Hematopoietic multipotent progenitor cell (in vitro differentiated cells): ENCODE results near the gene STK24. TPM values are rescaled to one million over a fixed set of nuclear protein-coding genes. Genes with fewer than 3 reads are reported as not detected.

ENCODE experiments used
- DNase-seq, 3 donors: peaks; one replicate each; pipeline ENCODE4 v3.0.0-alpha.2; 2011 to 2015; ENCODE audit warnings: low read depth in 2 of 3, low spot score in 2 of 3
- total RNA-seq: library from RNA; depleted of rRNA; stranded (reverse); fragments of >200 nt; gene quantifications from one replicate; pipeline ENCODE4 v1.2.3, GENCODE V29; 2012

The STK24 gene
- total RNA-seq, 1 donor, result 24.8 TPM

DNA sequence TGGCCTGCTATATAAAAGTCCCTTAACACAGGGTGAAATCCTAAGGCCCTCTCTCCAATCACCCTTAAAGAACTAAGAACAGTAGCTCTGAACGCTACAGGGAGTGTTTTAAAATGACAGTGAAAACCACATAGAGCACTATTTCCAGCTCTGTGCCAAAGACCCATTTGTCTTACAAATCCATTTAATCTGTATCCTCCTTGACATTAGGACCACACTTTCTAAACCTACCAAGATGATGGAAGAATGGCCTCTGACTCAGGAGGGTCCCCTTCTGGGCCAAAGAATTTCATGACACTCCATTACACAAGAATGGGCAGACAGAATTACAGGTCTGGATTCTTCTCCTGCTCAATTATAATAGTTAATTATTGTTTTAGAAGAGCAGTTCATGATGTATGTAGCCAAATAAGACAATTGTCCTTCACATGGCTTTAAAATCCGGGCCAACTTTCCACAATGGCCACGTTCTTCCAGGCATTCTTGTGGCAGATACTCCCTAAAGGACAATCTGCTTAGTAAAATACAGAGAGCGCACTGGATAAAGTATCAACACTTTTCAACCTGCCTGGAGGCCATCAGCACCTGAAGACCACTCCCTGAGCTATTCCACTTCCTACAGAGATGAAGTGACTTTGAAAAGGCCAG lies 61.0 kb downstream of the STK24 start:
- DNase-seq, result no peak

DNA sequence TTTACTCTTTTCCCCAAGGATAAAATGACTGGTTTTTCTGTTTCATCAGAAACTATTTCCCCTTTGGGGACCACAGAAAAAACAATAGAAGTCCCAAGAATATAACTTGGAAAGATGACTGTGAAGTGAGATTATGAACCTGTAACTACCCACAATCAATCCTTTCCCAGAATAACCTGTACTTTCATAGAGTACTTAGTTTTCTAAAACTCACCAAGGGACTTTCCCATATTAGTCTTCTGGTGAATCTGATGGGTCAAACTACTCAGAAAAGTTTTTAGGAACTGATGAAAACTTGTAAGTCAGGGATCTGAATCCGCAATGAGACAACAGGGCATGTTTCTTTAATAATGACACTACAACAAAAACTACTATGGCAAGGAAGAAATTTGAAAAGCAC lies 62.6 kb downstream of the STK24 start:
- DNase-seq, result no peak

DNA sequence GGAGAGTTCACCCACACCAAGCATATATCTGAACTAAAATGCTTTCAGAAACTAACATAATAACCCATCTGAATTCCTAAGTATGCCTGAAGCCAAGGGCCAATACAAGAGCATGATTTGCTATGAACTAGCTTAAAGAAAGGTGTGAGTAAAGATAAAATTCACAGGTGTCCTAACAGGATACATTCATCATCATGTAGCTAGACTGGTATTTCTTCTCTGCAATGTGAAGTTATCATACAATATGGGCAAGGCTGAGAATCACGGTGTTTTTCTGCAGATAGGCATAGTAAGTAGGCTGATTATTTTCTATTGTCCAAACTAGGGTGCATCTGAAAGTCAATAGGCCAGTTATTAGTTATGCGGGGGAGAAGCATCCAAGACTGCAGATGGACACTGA lies 63.1 kb downstream of the STK24 start:
- DNase-seq, result no peak

DNA sequence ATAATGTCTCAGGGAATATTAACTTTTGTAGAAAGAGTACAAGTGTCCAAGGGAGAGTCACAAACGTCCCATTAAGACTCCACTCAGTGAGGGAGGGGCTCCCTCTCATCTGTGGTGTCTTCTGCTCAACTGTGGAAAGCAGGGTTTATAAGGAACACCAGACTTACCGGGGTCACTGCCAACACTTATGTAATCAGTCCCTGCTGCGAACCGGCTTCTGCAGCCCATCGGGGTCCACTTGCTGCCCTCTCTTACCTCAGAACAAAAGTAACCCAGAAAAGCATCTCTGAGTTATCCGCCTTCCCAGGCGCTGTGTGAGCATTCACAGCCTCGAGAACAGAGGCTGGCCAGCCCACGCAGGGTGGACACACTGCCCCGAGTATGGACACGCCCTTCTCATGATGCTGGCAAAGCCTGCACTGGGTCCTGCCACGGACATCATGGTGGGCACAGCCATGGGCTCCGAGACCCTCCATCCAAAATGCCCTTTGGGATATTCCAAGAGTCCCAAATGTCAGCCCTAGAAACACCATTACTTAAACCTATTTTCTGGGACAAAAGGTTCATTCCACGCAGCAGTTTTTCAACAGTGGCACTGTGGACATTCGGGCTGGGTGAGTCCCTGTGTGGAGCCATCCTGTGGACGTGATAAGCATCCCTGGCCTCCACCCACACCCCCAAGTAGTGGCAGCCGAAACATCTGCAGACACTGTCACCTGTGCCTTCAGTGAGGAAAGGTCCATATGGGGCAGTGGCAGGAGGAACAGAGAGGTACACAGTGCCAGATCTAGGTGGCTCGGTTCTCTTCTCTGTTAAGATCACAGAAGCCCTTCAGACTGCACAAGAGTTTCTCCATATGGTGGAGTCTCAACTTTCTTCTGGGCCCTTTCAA lies 63.9 kb downstream of the STK24 start:
- DNase-seq, result no peak

DNA sequence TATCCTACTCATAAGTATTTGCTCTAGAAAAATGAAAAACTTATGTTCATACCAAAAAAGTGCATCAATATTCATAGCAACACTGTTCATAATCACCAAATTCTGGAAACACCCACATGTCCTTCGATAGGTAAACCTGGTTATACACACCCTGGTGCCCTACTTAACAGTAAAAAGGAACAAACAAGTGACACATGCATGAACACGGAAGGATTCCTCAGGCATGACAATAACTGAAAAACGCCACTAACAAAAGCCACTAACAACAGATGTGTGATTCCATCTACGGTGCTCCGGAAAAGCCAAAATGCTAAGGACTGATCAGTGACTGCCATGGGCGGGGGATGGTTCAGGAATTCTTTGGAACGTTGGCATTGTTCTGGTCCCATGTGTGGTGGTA lies 65.5 kb downstream of the STK24 start:
- no peak for DNase-seq

DNA sequence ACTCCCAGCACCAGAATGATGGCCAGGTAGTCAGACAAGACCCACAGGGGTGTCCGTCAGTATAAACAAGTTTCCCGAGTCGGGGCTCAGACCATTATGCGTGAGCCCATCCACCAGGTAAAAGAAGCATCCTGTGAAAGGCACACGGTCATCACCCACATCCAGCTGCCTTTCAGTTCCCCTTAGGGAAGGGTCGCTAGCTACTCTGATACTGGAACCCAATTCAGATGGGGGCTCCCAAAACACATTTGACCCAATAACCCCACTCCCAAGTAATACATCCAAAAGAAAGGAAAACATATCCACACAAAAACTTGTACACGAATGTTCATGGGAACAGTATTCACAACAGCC lies 66.8 kb downstream of the STK24 start:
- no peak for DNase-seq

DNA sequence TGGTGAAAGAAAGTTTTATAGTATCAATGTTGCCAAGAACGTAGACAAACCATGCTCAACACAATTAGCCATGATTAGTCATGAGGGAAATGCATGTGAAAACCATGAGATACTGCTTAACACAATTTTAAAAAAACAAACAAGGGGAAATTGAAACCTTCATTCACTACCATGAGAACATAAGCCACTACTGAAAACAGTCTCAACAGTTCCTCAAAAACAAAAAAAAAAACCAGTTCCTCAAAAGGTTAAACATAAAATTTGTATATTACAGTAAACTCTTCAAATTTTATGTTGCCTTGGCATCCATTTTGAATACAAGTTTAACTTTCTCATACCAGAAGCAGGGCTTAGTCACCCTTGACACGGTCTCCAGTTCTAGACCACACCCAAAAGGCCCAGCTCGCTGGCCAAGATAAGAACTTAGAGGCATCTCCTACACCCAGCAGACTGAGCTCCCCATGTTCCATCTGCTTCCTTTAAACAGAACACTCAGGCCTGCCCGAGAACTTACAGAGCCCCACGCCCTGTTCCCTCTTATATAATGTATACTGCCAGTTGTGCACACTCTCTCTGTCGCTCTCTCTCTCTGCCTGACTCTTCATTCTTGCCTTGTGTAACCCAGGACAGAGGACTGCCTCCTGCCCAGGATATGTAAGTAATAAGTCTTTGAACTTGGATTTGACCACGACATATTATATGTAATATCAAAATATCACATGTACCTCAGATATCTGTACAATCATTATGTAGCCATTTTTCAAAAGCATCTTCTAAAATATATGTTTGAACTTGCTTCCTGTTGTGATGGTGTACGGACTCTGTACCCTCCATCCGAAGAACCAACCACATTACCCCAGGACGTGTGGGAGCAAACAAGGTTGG lies 67.4 kb downstream of the STK24 start:
- peak in 2 of 3 donors; percentile 94 to 99 for DNase-seq

DNA sequence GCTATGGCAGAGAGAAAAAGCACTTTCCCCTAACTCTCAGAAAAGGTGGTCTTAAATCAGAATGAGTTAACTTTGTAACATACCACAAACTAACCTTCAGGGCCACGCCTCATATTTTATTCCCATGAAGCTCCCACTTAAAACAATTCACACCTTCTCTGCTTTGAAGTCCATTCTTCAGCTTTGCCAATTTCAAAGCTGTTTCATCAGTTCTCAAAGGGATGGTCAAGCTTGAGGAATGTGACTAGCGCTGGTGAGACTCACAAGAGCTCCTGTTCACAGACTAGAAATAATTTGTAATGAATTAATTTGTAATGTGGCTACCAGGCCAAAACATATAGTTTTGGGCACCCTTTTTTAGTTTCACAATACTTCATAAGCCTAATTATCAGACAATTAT lies 68.2 kb downstream of the STK24 start:
- no peak for DNase-seq

DNA sequence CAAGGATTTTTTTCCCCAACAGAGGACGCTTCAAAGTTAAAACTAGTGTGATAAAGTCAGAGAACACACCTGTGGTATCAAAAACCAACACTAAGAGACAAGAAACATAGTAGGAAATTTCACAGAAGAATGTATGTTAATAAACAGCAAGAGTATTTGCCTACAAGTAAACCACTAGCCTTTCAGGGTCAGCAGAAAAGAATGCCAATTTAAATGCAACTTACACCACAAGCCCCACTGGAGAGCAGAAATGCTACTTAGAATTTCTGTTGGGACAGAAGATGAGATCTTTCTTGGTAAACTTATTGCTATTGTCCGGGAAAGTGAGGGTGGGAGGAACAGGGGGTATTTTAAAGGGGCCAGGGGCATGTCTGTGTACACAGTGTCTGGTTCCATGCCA lies 68.6 kb downstream of the STK24 start:
- no peak for DNase-seq

DNA sequence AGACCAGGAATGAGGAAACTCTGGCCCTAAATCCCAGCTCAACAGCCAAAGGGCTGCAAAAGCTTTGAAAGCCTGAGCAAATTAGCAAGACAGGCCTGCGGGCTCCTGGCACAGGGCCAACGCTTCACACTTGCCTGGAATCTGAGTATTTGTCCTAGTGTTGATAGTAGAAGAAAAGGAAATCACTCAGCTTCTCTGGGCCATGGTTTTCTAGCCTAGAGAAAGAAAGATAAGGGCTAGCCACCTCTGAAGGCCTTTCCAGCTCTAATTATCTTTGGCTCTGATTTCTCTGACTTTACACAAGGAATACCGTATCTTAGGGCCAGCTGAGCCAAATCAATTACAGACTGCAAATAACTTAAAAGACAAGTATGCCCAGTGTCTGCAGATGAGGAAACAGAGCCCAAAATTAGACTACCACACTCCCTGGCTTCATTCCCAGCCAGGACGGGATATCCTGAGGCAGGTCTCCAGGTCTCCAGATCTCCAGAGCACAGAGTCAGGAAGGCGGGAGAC lies 69.6 kb downstream of the STK24 start:
- no peak for DNase-seq

DNA sequence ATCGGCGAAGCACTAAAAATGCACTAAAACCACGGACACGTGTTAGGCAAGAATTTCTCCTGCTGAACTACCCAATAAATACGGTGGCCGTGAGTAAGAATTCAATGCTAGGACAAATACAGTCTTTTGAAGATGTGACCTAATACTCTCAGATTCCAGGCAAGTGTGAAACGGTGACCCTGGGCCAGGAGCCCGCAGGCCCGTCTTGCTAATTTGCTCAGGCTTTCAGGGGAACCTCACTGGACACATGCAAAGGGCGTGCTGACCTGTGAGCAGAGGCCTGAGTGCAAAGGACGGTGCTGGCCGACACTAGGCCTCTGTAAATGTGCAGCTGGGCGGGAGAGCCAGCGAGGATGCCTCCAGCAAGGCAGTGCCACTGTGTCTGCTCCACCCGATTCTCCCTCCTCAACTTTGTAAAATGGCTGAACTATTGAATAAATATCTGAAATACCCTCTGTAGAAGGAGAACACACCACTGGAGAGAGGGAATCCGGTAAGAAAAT lies 70.1 kb downstream of the STK24 start:
- no peak for DNase-seq

DNA sequence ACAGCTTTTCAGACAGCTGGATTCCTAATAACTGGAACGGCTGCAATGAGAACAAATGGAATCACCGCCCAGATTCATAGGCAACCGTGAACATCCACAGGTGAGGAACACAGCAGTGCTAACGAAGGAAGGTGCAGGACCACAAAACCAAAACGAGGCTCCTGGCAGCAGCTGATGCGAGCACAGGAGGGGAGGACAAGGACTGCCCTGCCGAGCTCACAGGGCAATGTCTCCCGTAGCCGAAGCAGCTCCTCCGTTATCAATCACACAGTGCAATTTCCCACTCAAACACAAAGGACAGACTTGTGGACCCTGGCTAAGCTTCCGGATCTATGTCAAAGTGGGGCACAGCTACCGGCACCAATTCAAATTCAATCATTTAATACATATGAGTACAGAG lies 70.6 kb downstream of the STK24 start:
- no peak for DNase-seq

DNA sequence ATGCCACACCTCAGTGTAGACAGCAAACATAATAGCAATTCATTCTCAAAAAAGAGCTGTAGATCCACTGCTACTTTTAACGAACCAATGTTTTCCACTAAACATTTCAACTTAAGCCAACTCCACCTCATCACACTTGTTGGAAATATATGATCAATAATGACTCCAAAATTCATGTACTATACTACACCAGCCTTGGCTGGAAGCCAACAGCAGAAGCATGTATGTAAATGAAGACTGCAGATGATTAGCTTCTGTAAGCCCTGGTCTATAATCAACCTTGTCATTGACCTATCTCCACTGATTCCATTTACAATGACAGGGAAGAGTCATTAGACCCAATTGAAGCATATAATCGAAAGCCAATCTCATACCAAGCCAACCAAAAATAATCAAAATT lies 71.7 kb downstream of the STK24 start:
- no peak for DNase-seq

DNA sequence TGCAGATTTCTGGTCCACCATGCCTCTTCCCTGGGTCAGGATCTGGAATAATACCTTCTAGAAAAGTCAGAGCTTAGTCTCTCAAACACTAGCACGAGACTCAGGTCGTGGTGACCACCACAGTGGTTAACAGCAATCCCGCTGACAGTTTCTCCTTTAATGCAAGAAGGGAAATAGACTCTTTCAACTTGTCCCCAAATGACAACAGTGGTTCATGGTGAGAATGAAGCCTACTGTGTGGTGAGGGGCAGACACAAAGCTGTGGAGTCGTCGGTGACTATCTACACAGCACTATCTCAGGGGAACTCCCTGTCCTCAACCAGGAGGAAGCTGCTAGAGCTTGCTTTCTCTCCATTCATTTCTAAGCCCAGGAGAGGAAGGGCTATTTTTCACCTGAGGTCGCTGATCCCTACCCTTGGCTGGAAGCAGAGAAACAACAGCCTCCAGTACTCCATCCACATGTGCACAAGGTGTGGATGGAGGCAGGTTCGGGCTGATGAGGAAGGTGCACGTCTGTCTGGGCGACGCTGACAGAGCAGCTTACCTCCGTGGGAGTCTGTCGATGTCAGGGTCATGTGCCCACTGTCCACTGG lies 72.4 kb downstream of the STK24 start:
- DNase-seq, result no peak

DNA sequence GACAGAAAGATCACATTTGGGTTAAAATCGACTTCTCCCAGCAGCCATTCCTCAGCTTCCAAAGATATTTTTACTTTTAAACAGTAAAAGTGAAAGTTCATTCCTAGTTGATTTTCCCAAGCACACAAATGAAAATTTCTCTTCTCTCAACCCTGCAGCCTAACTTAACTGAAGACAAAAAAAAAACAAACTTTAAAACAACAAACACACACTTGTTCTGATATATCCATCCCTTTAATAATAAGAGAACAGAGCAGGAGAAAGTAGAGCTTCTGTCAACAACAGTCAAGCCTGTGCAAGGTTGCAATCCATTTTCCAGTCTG lies 72.9 kb downstream of the STK24 start:
- no peak for DNase-seq

DNA sequence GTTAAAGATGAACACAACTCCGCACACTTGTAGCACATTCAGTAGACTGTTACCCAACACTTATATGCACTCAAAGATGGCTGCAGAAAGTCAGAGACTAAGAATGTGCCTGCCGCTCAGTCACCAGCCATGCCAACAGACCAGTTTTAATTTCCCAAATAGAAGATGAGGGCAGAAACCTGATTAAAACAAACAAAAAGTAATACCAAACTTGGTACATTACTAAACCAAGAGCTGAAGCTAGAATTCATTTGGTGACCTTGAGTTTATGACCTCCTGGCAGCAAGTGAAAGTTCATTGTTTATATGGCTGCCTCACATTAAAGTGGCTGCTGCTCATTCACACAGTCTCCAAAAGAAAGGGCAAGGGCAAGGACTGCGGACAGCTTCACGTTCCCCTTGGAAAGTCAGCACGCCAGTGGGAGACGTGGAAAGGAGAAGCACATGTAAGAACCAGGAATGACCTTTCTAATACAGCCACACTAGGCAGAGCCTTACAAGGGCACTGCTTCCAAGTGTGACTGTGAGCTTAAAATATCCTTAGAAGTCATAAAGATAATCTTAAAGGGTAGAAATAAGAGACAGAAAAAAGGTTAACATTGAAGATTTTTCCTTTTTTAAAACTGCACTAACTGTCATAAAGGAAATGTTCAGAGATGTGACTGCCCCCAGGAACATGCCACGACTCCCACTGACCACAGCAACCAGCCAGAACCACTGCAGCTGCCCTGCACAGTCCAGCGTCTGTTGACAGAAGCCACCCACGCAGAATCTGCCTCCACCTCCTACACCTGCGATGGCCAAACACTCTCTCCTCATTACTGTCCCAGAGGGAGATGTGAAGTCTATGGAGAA lies 73.5 kb downstream of the STK24 start:
- no peak for DNase-seq

DNA sequence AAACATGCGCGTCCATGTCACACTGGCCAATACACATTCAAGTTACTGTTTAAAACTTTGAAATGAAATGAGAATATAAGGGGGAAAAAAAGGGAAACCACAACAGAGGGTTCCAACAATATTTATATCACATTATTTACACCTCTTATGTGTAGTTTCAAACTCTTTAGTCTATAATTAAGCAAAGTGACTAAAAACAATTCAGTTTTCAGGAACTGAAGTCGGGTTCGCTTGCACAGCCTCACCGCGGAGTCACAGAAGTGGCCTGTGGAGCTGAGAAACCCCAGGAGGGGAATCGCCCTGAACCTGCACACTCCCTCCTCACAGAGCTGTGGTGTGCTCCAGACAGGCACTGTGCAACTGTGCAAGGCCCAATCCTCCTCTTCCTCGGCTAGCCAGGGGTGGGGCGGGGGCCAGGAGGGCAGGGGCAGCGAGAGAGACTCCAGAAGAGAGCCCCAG lies 75.9 kb downstream of the STK24 start:
- DNase-seq, result no peak

DNA sequence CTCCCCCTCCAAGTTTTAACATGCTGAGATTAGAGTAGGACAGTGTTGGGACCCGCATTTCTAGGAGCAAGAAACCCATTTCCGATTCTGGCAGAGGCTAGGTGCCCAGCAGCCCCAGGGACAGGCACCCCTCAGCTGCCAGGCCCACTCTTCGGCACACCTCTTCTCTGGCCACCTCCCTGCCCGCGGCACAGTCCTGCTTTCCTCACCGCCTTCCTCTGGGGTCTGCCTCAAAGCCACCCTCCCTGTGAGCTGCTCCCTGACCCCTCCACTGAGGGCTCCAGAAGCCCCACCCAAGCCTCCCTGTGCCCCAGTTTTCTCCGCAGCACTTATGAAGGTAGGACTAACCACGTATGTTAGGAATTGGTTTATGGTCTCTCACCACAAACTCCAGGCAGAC lies 79.9 kb downstream of the STK24 start:
- no peak for DNase-seq

DNA sequence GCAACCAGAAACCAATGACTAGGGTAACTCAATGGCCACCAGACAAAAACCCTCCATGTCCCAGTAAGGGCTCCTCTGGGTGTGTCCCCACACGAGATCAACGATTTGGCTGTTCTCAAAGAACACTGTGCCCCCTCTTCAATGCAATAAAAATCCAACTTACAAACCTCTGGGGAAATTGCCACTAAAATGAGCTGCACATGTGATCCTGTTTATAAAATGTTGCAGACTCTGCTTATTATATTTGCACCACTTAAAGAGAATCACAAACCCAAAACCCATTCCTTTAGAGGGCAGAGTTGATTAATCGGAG lies 80.5 kb downstream of the STK24 start:
- no peak for DNase-seq
